GM12878 (cell line): ENCODE results near the gene GAREM1. TPM values are rescaled to one million over a fixed set of nuclear protein-coding genes. Genes with fewer than 3 reads are reported as not detected.

ENCODE experiments used
- CBFB ChIP-seq: IDR thresholded peaks from 2 replicates; pipeline ENCODE4 v1.6.1; 2016; ENCODE audit warnings: antibody characterized with exemption, low read depth
- MLLT1 ChIP-seq: fragments of 450-650 bp; IDR thresholded peaks from 2 replicates; pipeline ENCODE4 v1.6.1; 2016; ENCODE audit warnings: mild to moderate bottlenecking
- NKRF ChIP-seq: fragments of 450-650 bp; conservative IDR thresholded peaks from 2 replicates; pipeline ENCODE4 v1.6.1; 2017; ENCODE audit warnings: mild to moderate bottlenecking, moderate library complexity
- USF2 ChIP-seq: IDR thresholded peaks from 2 replicates; pipeline ENCODE4 v1.6.1; 2011; ENCODE audit warnings: low read depth, low read length, improper control_type of control experiment, borderline replicate concordance
- ZNF217 ChIP-seq: fragments of 450-650 bp; IDR thresholded peaks from 2 replicates; pipeline ENCODE4 v1.6.1; 2017; ENCODE audit warnings: antibody characterized with exemption, mild to moderate bottlenecking
- ZNF592 ChIP-seq: fragments of 450-650 bp; IDR thresholded peaks from 2 replicates; pipeline ENCODE4 v1.6.1; 2017; ENCODE audit warnings: mild to moderate bottlenecking, moderate library complexity
- polyA plus RNA-seq, 11 experiments: library from polyadenylated mRNA; depleted of rRNA in 4 of 11; unstranded in 6 of 11; stranded (reverse) in 5 of 11; fragments of >200 nt; fragmentation: Nextera tagmentation in 4 of 11; fragmentation: Illumina TruSeq in 1 of 11; extraction: Ambion mirVana in 4 of 11; extraction: Trizol in 1 of 11; gene quantifications; 1 replicate in 1 of 11; 2 replicates in 10 of 11; pipeline versions ENCODE4 v1.2.1 to v1.2.3, GENCODE V29; 2011 to 2016; ENCODE audit warnings: inconsistent platforms in 2 of 11, missing spikeins in 2 of 11, low read depth in 1 of 11
- total RNA-seq, 4 experiments: library from RNA; depleted of rRNA in 3 of 4; stranded (reverse); fragments of >200 nt in 3 of 4; fragmentation: Illumina TruSeq in 1 of 4; extraction: Trizol in 1 of 4; gene quantifications; 2 replicates each; pipeline versions ENCODE4 v1.2.1 to v1.2.3, GENCODE V29; 2013 to 2021

GAREM1 gene
- total and polyA plus RNA-seq, 10 of the 15 experiments (the other 5 are each of a cell fraction or from before 2014, with no cell fraction given): 0.05 to 0.29 (median 0.05) TPM; not detected in 7

- TF ChIP-seq ZNF592 (no peak), USF2 (no peak), CBFB (no peak), ZNF217 (no peak), NKRF (no peak), MLLT1 (no peak)
- TF ChIP-seq, all 136 proteins: peak for 0
These were observed 38.4 kb upstream of the GAREM1 start (continued) for GRCh38 chr18:32509111-32509510.
